GM19193 (cell line): ENCODE results near the gene C15orf61.

ENCODE experiments used
- POLR2A ChIP-seq: IDR thresholded peaks from 4 replicates; pipeline ENCODE4 v1.6.1; 2011; ENCODE audit not compliant: insufficient read depth, insufficient read length; ENCODE audit errors: extremely low read depth

Gene C15orf61

GRCh38 chr15:67554580-67554979, 33.6 kb downstream of the C15orf61 start:
- TF ChIP-seq POLR2A: no peak

DNA sequence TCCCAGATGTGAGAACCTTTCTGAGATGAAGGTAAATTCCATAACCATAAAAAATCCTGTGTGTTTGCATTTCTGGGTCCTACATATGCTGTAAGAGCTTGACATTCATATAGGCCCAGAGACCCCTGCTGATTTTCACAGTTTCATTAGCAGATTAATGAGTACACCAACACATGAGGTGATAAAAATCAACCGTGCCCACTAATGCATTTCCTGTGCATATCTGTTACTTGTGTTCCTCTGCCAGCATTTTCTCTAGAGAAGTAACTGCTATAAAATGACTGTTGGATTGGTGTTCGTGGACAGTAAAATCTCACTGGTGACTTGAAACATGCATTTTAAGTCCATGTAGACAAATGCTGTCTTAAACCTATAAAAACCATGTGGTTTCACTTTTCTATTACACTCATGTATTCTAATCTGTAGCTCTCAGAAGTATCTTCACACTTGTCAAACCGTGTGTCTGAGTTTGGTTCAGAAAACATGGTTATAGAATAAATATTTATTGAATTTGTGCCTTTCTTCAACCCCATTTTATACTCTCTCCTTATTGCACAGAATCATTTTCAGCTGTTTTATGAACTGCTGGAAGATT, 36.1 kb downstream of the C15orf61 start:
- TF ChIP-seq POLR2A: no peak

- TF ChIP-seq POLR2A: no peak
These were observed 37.6 kb downstream of the C15orf61 start for GRCh38 chr15:67558502-67558901.

DNA sequence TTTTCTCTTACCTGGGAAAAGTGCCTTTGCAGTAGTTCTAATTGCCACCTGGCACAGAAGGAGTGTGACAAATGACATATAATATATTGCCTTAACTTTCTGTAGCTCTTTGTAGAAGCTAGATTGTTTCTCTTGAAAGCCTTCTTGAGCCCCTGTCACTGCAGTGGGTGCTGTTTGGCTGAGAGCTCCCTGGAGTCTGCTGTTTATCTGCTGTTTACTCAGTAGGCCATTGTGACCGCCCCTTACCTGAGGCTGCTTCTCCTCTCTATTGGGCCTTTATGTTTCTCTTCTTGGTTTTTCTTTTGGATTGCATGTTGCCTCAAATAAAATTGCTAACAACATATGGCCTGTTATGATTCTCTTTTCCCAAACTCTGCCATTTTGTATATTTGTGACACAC, 38.2 kb downstream of the C15orf61 start:
- no peak for TF ChIP-seq POLR2A

DNA sequence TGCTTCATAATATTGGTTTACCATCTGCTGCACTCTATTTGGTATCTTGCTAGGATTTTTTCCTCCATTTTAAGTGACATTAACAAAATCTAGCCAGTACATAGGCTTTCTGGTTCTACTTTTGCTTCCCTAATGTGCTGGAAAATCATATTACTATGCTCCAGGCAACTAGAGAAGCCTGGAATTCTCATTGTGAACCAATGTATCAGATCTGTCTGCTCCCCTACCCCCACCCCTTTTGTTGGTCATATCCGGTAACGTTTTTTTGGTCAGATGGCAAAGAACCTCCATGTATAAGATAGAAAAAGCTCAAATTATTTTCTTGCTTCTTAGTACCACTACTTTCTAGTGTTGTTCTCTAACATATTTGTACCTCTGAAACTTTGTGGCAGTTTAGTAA, 38.6 kb downstream of the C15orf61 start:
- TF ChIP-seq POLR2A: no peak

GRCh38 chr15:67560320-67560719, 39.4 kb downstream of the C15orf61 start:
- no peak for TF ChIP-seq POLR2A

GRCh38 chr15:67563092-67563491, 42.2 kb downstream of the C15orf61 start:
- TF ChIP-seq POLR2A: no peak

GRCh38 chr15:67564021-67564967, 43.4 kb downstream of the C15orf61 start:
- TF ChIP-seq POLR2A: no peak

DNA sequence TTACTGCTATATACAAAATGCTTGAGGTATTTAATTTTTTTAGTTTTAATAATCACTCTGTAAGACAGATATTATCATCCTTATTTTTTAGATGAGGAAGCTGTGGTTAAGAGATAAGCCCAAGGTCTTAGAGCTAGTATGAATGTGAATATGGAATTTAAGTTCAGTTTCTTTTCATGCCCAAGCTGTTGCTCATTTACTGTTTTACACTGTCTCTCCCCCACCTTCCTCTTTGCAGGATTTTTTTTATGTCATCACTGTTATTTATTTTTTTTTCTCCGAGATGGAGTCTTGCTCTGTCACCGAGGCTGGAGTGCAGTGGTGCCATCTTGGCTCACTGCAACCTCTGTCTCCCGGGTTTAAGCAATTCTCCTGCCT, 44.0 kb downstream of the C15orf61 start:
- TF ChIP-seq POLR2A: no peak

GRCh38 chr15:67569668-67570067, 48.7 kb downstream of the C15orf61 start:
- TF ChIP-seq POLR2A: no peak

GRCh38 chr15:67570875-67571647, 50.1 kb downstream of the C15orf61 start:
- no peak for TF ChIP-seq POLR2A

GRCh38 chr15:67571648-67572415, 50.9 kb downstream of the C15orf61 start:
- TF ChIP-seq POLR2A: no peak

- TF ChIP-seq POLR2A: no peak
These were observed 52.3 kb downstream of the C15orf61 start for GRCh38 chr15:67573194-67573593.

DNA sequence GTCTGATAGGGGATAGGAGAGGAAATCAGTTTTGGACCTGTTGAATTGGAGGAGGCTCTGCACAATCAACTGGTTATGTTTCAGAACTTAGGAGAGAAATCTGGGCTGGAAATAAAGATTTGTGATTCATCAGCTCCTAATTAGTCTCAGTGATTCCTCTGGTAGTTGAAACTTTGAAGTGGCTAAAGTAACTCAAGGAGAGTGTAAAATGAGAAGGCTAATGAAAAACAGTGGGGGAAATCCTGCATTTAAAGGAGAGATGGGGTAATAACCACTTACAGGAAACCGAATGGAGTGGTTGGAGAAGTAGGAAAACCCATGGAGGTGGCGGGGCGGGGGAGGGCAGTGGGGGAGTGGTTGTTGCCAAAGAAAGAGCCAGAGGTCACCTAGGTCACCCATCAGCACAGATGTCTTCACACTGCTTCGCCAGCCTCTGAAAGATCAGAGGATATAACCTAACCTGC, 54.1 kb downstream of the C15orf61 start:
- no peak for TF ChIP-seq POLR2A

- TF ChIP-seq POLR2A: no peak
These were observed 57.2 kb downstream of the C15orf61 start for GRCh38 chr15:67578020-67578600.

DNA sequence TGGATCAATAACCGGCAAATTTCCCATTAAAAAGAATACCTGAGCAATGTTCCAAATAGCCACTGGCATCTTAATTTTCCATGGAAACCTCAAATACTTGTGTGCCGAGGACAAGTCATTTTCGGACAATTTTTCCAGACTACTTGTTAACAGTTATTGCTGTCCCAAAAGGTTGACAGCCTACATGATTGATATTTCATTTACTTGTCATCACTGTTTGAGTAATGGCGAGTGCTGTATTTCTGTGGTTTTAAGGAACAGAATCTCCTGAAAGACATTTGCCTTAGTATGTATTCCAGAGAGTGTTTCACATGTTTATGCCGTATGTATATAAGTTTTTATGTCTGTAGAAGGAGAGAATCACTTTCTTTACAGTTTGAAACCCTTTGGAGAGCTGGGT, 58.2 kb downstream of the C15orf61 start:
- TF ChIP-seq POLR2A: no peak
